SK-N-SH (cell line): Measurements from ENCODE around the gene MRM2. TPM values are rescaled to one million over a fixed set of nuclear protein-coding genes. Genes with fewer than 3 reads are reported as not detected.

Source experiments
- CTCF ChIA-PET: fragments of 300-600, 350-600 bp; formaldehyde crosslinking; extraction: SDS; loops from one replicate; lab custom pipeline; 2021; lab: Yijun Ruan, JAX
- POLR2A ChIA-PET: fragments of 350-600 bp; sonication (Branson Sonifier 250); formaldehyde crosslinking; extraction: SDS; loops from one replicate; lab custom pipeline; 2020; ENCODE audit warnings: antibody characterized with exemption, inconsistent platforms; lab: Yijun Ruan, JAX
- DNase-seq: peaks from one replicate; pipeline ENCODE4 v3.0.0; 2012
- H2AFZ ChIP-seq: fragments of 200-600 bp; sonication (generic); 2 replicates; pipeline ENCODE4 v1.8.1; 2016; ENCODE audit warnings: antibody characterized with exemption, mild to moderate bottlenecking, low read depth
- H3F3A ChIP-seq: fragments of 200-600 bp; sonication (generic); replicated peaks from 2 replicates; pipeline ENCODE3; 2016; ENCODE audit warnings: antibody characterized with exemption, mild to moderate bottlenecking; ENCODE audit not compliant: insufficient read depth
- H3K27ac ChIP-seq, 2 experiments: fragments of 200-500 bp in 1 of 2; fragments of 200-600 bp in 1 of 2; sonication (Bioruptor generic) in 1 of 2; sonication (generic), shearing (Covaris generic) in 1 of 2; 2 replicates each; pipeline versions ENCODE4 v1.5.1 to v1.6.1; 2014 to 2016; ENCODE audit warnings: low read depth in 2 of 2, inconsistent platforms in 1 of 2, low read length in 1 of 2, mild to moderate bottlenecking in 1 of 2, mixed read lengths in 1 of 2
- H3K27me3 ChIP-seq: fragments of 200-600 bp; sonication (generic), shearing (Covaris generic); 2 replicates; pipeline ENCODE4 v1.6.1; 2016; ENCODE audit warnings: mixed run types; ENCODE audit not compliant: insufficient read depth
- H3K36me3 ChIP-seq, 2 experiments: fragments of 200-500 bp in 1 of 2; fragments of 200-600 bp in 1 of 2; sonication (Bioruptor generic) in 1 of 2; sonication (generic) in 1 of 2; replicated peaks in 1 of 2; 2 replicates each; pipeline versions ENCODE3 to v1.5.1; 2014 to 2016; ENCODE audit warnings: low read length in 1 of 2, mild to moderate bottlenecking in 1 of 2; ENCODE audit not compliant: insufficient read depth in 2 of 2, control insufficient read depth in 1 of 2
- H3K4me1 ChIP-seq, 2 experiments: fragments of 200-500 bp in 1 of 2; fragments of 200-600 bp in 1 of 2; sonication (Bioruptor generic) in 1 of 2; sonication (generic), shearing (Covaris generic) in 1 of 2; 2 replicates each; pipeline versions ENCODE4 v1.5.1 to v1.6.1; 2014 to 2016; ENCODE audit warnings: low read depth in 1 of 2, low read length in 1 of 2, mixed run types in 1 of 2; ENCODE audit not compliant: insufficient read depth in 2 of 2, control insufficient read depth in 1 of 2
- H3K4me2 ChIP-seq: fragments of 200-600 bp; sonication (generic), shearing (Covaris generic); 2 replicates; pipeline ENCODE4 v1.6.1; 2017; ENCODE audit warnings: mixed run types
- H3K4me3 ChIP-seq, 2 experiments: fragments of 200-500 bp in 1 of 2; fragments of 200-600 bp in 1 of 2; sonication (Bioruptor generic) in 1 of 2; sonication (generic), shearing (Covaris generic) in 1 of 2; 2 replicates each; pipeline versions ENCODE4 v1.5.1 to v1.8.1; 2014 to 2016; ENCODE audit warnings: low read depth in 2 of 2, inconsistent platforms in 1 of 2, low read length in 1 of 2, mild to moderate bottlenecking in 1 of 2, mixed read lengths in 1 of 2, moderate library complexity in 1 of 2
- H3K79me2 ChIP-seq: fragments of 200-600 bp; sonication (generic); 2 replicates; pipeline ENCODE4 v1.8.1; 2017; ENCODE audit warnings: mild to moderate bottlenecking; ENCODE audit not compliant: insufficient read depth
- H3K9ac ChIP-seq: fragments of 200-600 bp; sonication (generic); 2 replicates; pipeline ENCODE4 v1.6.1; 2017; ENCODE audit warnings: mixed run types
- H3K9me2 ChIP-seq: fragments of 200-600 bp; sonication (generic); 2 replicates; pipeline ENCODE4 v1.6.1; 2017; ENCODE audit warnings: mixed run types
- H3K9me3 ChIP-seq: fragments of 200-600 bp; sonication (generic); 2 replicates; pipeline ENCODE4 v1.6.1; 2017; ENCODE audit warnings: mixed run types, mild to moderate bottlenecking, moderate library complexity
- H4K20me1 ChIP-seq: fragments of 200-600 bp; sonication (generic); 2 replicates; pipeline ENCODE4 v1.6.1; 2017; ENCODE audit warnings: mild to moderate bottlenecking, mixed run types; ENCODE audit not compliant: insufficient read depth
- CHD2 ChIP-seq: fragments of 150-350 bp; IDR thresholded peaks from 2 replicates; pipeline ENCODE4 v1.6.1; 2018; ENCODE audit warnings: low read length; ENCODE audit not compliant: partially characterized antibody
- FOXJ3 ChIP-seq: sonication (generic); formaldehyde crosslinking; IDR thresholded peaks from 2 replicates; pipeline ENCODE4 v1.5.1; 2020; ENCODE audit warnings: mild to moderate bottlenecking, missing genetic modification reagents
- FOXM1 ChIP-seq: IDR thresholded peaks from 2 replicates; pipeline ENCODE4 v1.4.0; 2012; ENCODE audit warnings: low read depth, mild to moderate bottlenecking
- GABPA ChIP-seq: IDR thresholded peaks from 2 replicates; pipeline ENCODE4 v1.4.0; 2012; ENCODE audit warnings: low read depth, mild to moderate bottlenecking
- MAX ChIP-seq: IDR thresholded peaks from 2 replicates; pipeline ENCODE4 v1.4.0; 2012; ENCODE audit warnings: low read depth
- MEF2A ChIP-seq: IDR thresholded peaks from 2 replicates; pipeline ENCODE4 v1.4.0; 2012; ENCODE audit warnings: low read depth, borderline replicate concordance
- NRF1 ChIP-seq: IDR thresholded peaks from 2 replicates; pipeline ENCODE4 v1.6.1; 2012; ENCODE audit warnings: low read depth, mild to moderate bottlenecking, low read length
- POLR2AphosphoS5 ChIP-seq: IDR thresholded peaks from 2 replicates; pipeline ENCODE4 v1.6.1; 2012; ENCODE audit warnings: low read depth, low read length
- RCOR1 ChIP-seq: fragments of 150-350 bp; IDR thresholded peaks from 2 replicates; pipeline ENCODE4 v1.6.1; 2017; ENCODE audit warnings: antibody characterized with exemption, low read length
- REST ChIP-seq: IDR thresholded peaks from 2 replicates; pipeline ENCODE4 v1.6.1; 2012; ENCODE audit warnings: mild to moderate bottlenecking, low read depth, low read length, moderate library complexity
- RXRA ChIP-seq: IDR thresholded peaks from 2 replicates; pipeline ENCODE4 v1.4.0; 2012; ENCODE audit warnings: low read depth, mild to moderate bottlenecking, borderline replicate concordance
- SIN3A ChIP-seq: IDR thresholded peaks from 2 replicates; pipeline ENCODE4 v1.6.1; 2012; ENCODE audit warnings: low read depth, mild to moderate bottlenecking, low read length, moderate library complexity, borderline replicate concordance
- SMC3 ChIP-seq: IDR thresholded peaks from 2 replicates; pipeline ENCODE4 v1.6.1; 2012; ENCODE audit warnings: low read depth, low read length, improper control_type of control experiment
- TAF1 ChIP-seq: IDR thresholded peaks from 2 replicates; pipeline ENCODE4 v1.6.1; 2012; ENCODE audit warnings: low read depth, mild to moderate bottlenecking, low read length, moderate library complexity, borderline replicate concordance
- USF1 ChIP-seq: IDR thresholded peaks from 2 replicates; pipeline ENCODE4 v1.4.0; 2012; ENCODE audit warnings: low read depth, borderline replicate concordance
- YY1 ChIP-seq: IDR thresholded peaks from 2 replicates; pipeline ENCODE4 v1.4.0; 2012; ENCODE audit warnings: low read depth, mild to moderate bottlenecking
- ZBTB33 ChIP-seq: IDR thresholded peaks from 2 replicates; pipeline ENCODE4 v1.4.0; 2012; ENCODE audit warnings: low read depth, borderline replicate concordance
- WGBS: methylation state at CpG from one replicate; pipeline ENCODE4 v1.1.6; 2017; ENCODE audit warnings: low lambda C conversion rate; 5-methylcytosine and 5-hydroxymethylcytosine counted together
- polyA plus RNA-seq, 3 experiments: library from polyadenylated mRNA; depleted of rRNA; stranded (reverse); fragments of >200 nt; gene quantifications; 2 replicates each; pipeline ENCODE4 v1.2.3, GENCODE V29; 2012
- TF ChIP-seq, protein P1 (sequence below): fragments of 200-600 bp; sonication (generic); IDR thresholded peaks from 2 replicates; pipeline ENCODE4 v1.6.1; 2017; ENCODE audit warnings: antibody characterized with exemption, mild to moderate bottlenecking, moderate library complexity
- TF ChIP-seq, protein P2 (sequence below): fragments of 150-350 bp; IDR thresholded peaks from 2 replicates; pipeline ENCODE4 v1.6.1; 2017; ENCODE audit warnings: antibody characterized with exemption, low read length, low read depth, borderline replicate concordance

Gene MRM2
- polyA plus RNA-seq, 1 of the 3 experiments (the other 2 are of a cell fraction), result 30.7 TPM

DNA sequence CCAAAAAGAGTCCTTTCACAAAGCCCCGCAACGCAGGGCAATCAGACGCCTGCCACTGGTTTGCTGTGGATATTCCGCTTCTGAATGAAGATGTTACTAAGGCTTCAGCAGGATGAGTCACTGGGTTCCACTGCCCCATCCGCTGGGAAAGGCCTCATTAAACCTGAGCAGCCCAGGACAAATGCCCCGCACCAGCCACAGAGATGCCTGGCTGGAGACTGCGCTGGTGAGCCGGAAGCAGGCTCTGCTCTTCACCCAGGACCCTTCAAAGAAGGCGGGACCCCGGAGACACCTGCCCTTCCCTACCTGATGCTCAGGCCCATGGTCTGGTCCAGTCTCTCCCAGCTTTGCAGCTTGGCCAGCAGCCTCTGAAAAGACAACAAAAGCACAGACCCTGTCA, 29.1 kb downstream of the MRM2 start:
- no peaks in the 10 kb centered on the region for H3K9me2 ChIP-seq
- WGBS, result 98% methylated on average over 6 of the region's 10 CpGs
- TF ChIP-seq ZBTB33 (no peak), NRF1 (no peak), RXRA (no peak), SMC3 (no peak), MEF2A (no peak), GABPA (no peak), REST (no peak), FOXJ3 (CRISPR knock-in tag) (no peak), FOXM1 (no peak), MAX (no peak), RCOR1 (no peak), SIN3A (no peak), CHD2 (no peak), TAF1 (no peak), YY1 (no peak), USF1 (no peak), POLR2AphosphoS5 (no peak)
- TF ChIP-seq, protein P1, sequence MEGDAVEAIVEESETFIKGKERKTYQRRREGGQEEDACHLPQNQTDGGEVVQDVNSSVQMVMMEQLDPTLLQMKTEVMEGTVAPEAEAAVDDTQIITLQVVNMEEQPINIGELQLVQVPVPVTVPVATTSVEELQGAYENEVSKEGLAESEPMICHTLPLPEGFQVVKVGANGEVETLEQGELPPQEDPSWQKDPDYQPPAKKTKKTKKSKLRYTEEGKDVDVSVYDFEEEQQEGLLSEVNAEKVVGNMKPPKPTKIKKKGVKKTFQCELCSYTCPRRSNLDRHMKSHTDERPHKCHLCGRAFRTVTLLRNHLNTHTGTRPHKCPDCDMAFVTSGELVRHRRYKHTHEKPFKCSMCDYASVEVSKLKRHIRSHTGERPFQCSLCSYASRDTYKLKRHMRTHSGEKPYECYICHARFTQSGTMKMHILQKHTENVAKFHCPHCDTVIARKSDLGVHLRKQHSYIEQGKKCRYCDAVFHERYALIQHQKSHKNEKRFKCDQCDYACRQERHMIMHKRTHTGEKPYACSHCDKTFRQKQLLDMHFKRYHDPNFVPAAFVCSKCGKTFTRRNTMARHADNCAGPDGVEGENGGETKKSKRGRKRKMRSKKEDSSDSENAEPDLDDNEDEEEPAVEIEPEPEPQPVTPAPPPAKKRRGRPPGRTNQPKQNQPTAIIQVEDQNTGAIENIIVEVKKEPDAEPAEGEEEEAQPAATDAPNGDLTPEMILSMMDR, result no peak
- TF ChIP-seq, protein P2, sequence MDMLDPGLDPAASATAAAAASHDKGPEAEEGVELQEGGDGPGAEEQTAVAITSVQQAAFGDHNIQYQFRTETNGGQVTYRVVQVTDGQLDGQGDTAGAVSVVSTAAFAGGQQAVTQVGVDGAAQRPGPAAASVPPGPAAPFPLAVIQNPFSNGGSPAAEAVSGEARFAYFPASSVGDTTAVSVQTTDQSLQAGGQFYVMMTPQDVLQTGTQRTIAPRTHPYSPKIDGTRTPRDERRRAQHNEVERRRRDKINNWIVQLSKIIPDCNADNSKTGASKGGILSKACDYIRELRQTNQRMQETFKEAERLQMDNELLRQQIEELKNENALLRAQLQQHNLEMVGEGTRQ, result no peak
- peaks cover 51 to 71% of the 10 kb centered on the region in 2 experiments for H3K36me3 ChIP-seq
- no peaks in the 10 kb centered on the region for H3K79me2 ChIP-seq
- no peaks in the 10 kb centered on the region for H3K27me3 ChIP-seq
- H3K4me3 ChIP-seq, result no peak overlapping the region
- H3K9ac ChIP-seq, result no peak overlapping the region
- H2AFZ ChIP-seq, result no peak overlapping the region
- H3F3A ChIP-seq, result no peaks in the 10 kb centered on the region
- ChIA-PET CTCF (interaction anchor here (2.1 kb wide), 1 partner anchor 9 kb away, joined by 6 read pairs; no protein-coding TSS in a partner anchor), POLR2A (no interaction called here)
- no peak overlapping the region for H3K4me2 ChIP-seq
- H4K20me1 ChIP-seq, result 0 out of 2 replicates have a peak, but pooled peaks cover 5% of the 10 kb centered on the region
- DNase-seq, result no peak
- H3K27ac ChIP-seq, result no peak overlapping the region
- H3K9me3 ChIP-seq, result no peaks in the 10 kb centered on the region
- H3K4me1 ChIP-seq, result peaks cover 0 to 8% of the 10 kb centered on the region in 2 experiments; a peak in 1 of 4 replicates
